ENCODE data around the gene MVB12A. TPM values are rescaled to one million over a fixed set of nuclear protein-coding genes. Genes with fewer than 3 reads are reported as not detected.

Gene MVB12A
- total RNA-seq, 1 donor from 2014 or later = 33.2 TPM

GRCh38 chr19:17389288-17389687 lies 30.6 kb upstream of the MVB12A start:
- Mint-ChIP-seq H3K4me1 (peaks cover 14% of the 10 kb centered on the region), H3K4me3 (no peak overlapping the region), H3K36me3 (no peaks in the 10 kb centered on the region), H3K27me3 (ENCODE audit: insufficient read depth, low read depth) (peaks cover 22% of the 10 kb centered on the region), H3K9me3 (peaks cover 8% of the 10 kb centered on the region), H3K27ac (no peak overlapping the region)
- peaks cover 14% of the 10 kb centered on the region for H3K27me3 ChIP-seq
- H3K36me3 ChIP-seq = no peaks in the 10 kb centered on the region
- no peaks in the 10 kb centered on the region for H4K20me1 ChIP-seq (ENCODE audit: low read depth)
- H3K79me2 ChIP-seq (ENCODE audit: low read depth) = no peaks in the 10 kb centered on the region
- no peak overlapping the region for H3K4me3 ChIP-seq
- no peak for DNase-seq (ENCODE audit: low spot score)
- H3K4me1 ChIP-seq = no peaks in the 10 kb centered on the region
- H2AFZ ChIP-seq (replicated peaks) = no peak overlapping the region
- H3K4me2 ChIP-seq = no peak overlapping the region
- H3K9ac ChIP-seq = no peak overlapping the region
- TF ChIP-seq CTCF (IDR thresholded peaks at IDR 0.05) = no peak
- no peak for TF ChIP-seq EZH2 (IDR thresholded peaks at IDR 0.05)
- no peak for TF ChIP-seq EZH2phosphoT487 (IDR thresholded peaks at IDR 0.05)
- H3K27ac ChIP-seq = no peak overlapping the region
- H3K9me3 ChIP-seq (ENCODE audit: low read depth) = peaks cover 4% of the 10 kb centered on the region
- peaks cover 26% of the 10 kb centered on the region for H3F3A ChIP-seq (ENCODE audit: low read depth)

- Mint-ChIP-seq H3K4me3 (peak overlapping the region; percentile 96), H3K27ac (no peak overlapping the region), H3K36me3 (no peaks in the 10 kb centered on the region), H3K4me1 (peaks cover 15% of the 10 kb centered on the region), H3K9me3 (peaks cover 8% of the 10 kb centered on the region), H3K27me3 (ENCODE audit: insufficient read depth, low read depth) (peaks cover 23% of the 10 kb centered on the region)
- Histone ChIP-seq H3K79me2 (ENCODE audit: low read depth) (no peaks in the 10 kb centered on the region), H4K20me1 (ENCODE audit: low read depth) (no peaks in the 10 kb centered on the region), H3K27me3 (peaks cover 14% of the 10 kb centered on the region), H3K4me2 (peak overlapping the region; percentile 83), H3K9me3 (ENCODE audit: low read depth) (peaks cover 4% of the 10 kb centered on the region), H2AFZ (replicated peaks) (peak overlapping the region; percentile 74), H3K36me3 (no peaks in the 10 kb centered on the region), H3K4me3 (peak overlapping the region; percentile 63), H3F3A (ENCODE audit: low read depth) (peaks cover 26% of the 10 kb centered on the region), H3K4me1 (no peaks in the 10 kb centered on the region), H3K9ac (no peak overlapping the region), H3K27ac (no peak overlapping the region)
- TF ChIP-seq EZH2 (IDR thresholded peaks at IDR 0.05) (peak; percentile 10), EZH2phosphoT487 (IDR thresholded peaks at IDR 0.05) (no peak), CTCF (IDR thresholded peaks at IDR 0.05) (peak; percentile 50)
- no peak for DNase-seq (ENCODE audit: low spot score)
Measured at GRCh38 chr19:17389957-17390664, 29.7 kb upstream of the MVB12A start.

- H3F3A ChIP-seq (ENCODE audit: low read depth) = peaks cover 26% of the 10 kb centered on the region
- H3K4me1 Mint-ChIP-seq = peaks cover 18% of the 10 kb centered on the region
- peak overlapping the region; percentile 63 for H3K4me3 ChIP-seq
- H3K9me3 ChIP-seq (ENCODE audit: low read depth) = peaks cover 4% of the 10 kb centered on the region
- no peaks in the 10 kb centered on the region for H3K4me1 ChIP-seq
- H3K27me3 Mint-ChIP-seq (ENCODE audit: insufficient read depth, low read depth) = peaks cover 20% of the 10 kb centered on the region
- H3K27ac Mint-ChIP-seq = no peak overlapping the region
- peak overlapping the region; percentile 74 for H2AFZ ChIP-seq (replicated peaks)
- DNase-seq (ENCODE audit: low spot score) = peak; percentile 99
- H3K79me2 ChIP-seq (ENCODE audit: low read depth) = no peaks in the 10 kb centered on the region
- H3K9ac ChIP-seq = no peak overlapping the region
- TF ChIP-seq CTCF (IDR thresholded peaks at IDR 0.05) (peak; percentile 75), EZH2 (IDR thresholded peaks at IDR 0.05) (no peak)
- H3K4me3 Mint-ChIP-seq = peak overlapping the region; percentile 96
- peak overlapping the region; percentile 97 for H3K4me2 ChIP-seq
- no peaks in the 10 kb centered on the region for H3K36me3 Mint-ChIP-seq
- no peaks in the 10 kb centered on the region for H3K36me3 ChIP-seq
- H3K9me3 Mint-ChIP-seq = peaks cover 8% of the 10 kb centered on the region
- H4K20me1 ChIP-seq (ENCODE audit: low read depth) = no peaks in the 10 kb centered on the region
- H3K27me3 ChIP-seq = peaks cover 14% of the 10 kb centered on the region
- no peak overlapping the region for H3K27ac ChIP-seq
Measured at GRCh38 chr19:17390665-17391370, 29.0 kb upstream of the MVB12A start.
